HCT116 (cell line): ENCODE data around the gene SLC27A3. TPM values are rescaled to one million over a fixed set of nuclear protein-coding genes. Genes with fewer than 3 reads are reported as not detected.

ENCODE experiments used
- ATAC-seq: fragments of 200-7000 bp; cut with Tn5 transposase; 2 replicates; pipeline ENCODE4 v1.9.1; 2020; ENCODE audit warnings: mild to moderate bottlenecking, moderate library complexity
- BruUV-seq: library from RNA; stranded (reverse); fragments of 400-500 nt; replicated peaks from 2 replicates; lab custom pipeline; 2021; lab: Mats Ljungman, UMichigan
- CTCF ChIA-PET: fragments of 300-600 bp; sonication (Branson Sonifier 250); formaldehyde crosslinking; loops from one replicate; lab custom pipeline; 2021; ENCODE audit warnings: antibody characterized with exemption; lab: Charles Lee
- POLR2A ChIA-PET: fragments of 300-600, 350-600 bp; sonication (Branson Sonifier 250); formaldehyde crosslinking; loops from one replicate; lab custom pipeline; 2021; ENCODE audit warnings: antibody characterized with exemption; lab: Charles Lee
- RAD21 ChIA-PET, 2 experiments: fragments of 300-600 bp; sonication (Branson Sonifier 250); formaldehyde crosslinking; loops; one replicate each; lab custom pipeline; 2023; ENCODE audit warnings: low total read pairs in 2 of 2; ENCODE audit not compliant: uncharacterized antibody in 2 of 2, unreplicated experiment in 2 of 2, low non-redundant PET in 1 of 2; lab: Charles Lee
- DNase-seq: peaks from one replicate; pipeline ENCODE4 v3.0.0-alpha.2; 2010; ENCODE audit warnings: low read depth, low spot score
- H2AFZ ChIP-seq: fragments of 200-600 bp; shearing (Covaris generic), sonication (generic); 2 replicates; pipeline ENCODE4 v1.6.1; 2017; ENCODE audit warnings: low read depth, mixed run types, mixed read lengths, antibody characterized with exemption, low read length; ENCODE audit not compliant: poor library complexity, severe bottlenecking
- H3K27ac ChIP-seq: 2 replicates; pipeline ENCODE4 v1.5.1; 2012; ENCODE audit warnings: low read depth, low read length
- H3K27me3 ChIP-seq: fragments of 200-600 bp; sonication (generic); 2 replicates; pipeline ENCODE4 v1.6.1; 2016; ENCODE audit warnings: mixed run types, low read length, mixed read lengths; ENCODE audit not compliant: insufficient read depth
- H3K36me3 ChIP-seq, 2 experiments: fragments of 200-500 bp in 1 of 2; fragments of 200-600 bp in 1 of 2; sonication (Bioruptor generic) in 1 of 2; sonication (generic) in 1 of 2; 2 replicates each; pipeline versions ENCODE4 v1.5.1 to v1.6.1; 2014 to 2016; ENCODE audit warnings: low read length in 2 of 2, inconsistent platforms in 1 of 2, mixed read lengths in 1 of 2, mixed run types in 1 of 2; ENCODE audit not compliant: insufficient read depth in 2 of 2, control insufficient read depth in 1 of 2
- H3K4me1 ChIP-seq, 2 experiments: fragments of 200-600 bp in 1 of 2; sonication (generic) in 1 of 2; 2 replicates each; pipeline versions ENCODE4 v1.5.1 to v1.6.1; 2012 to 2017; ENCODE audit warnings: low read length in 2 of 2, inconsistent platforms in 1 of 2, mild to moderate bottlenecking in 1 of 2, mixed read lengths in 1 of 2, mixed run types in 1 of 2, moderate library complexity in 1 of 2; ENCODE audit not compliant: insufficient read depth in 2 of 2, control insufficient read depth in 1 of 2
- H3K4me2 ChIP-seq: fragments of 200-600 bp; sonication (generic); 2 replicates; pipeline ENCODE4 v1.6.1; 2017; ENCODE audit warnings: mixed run types, low read length, mixed read lengths
- H3K4me3 ChIP-seq, 2 experiments: fragments of 200-600 bp in 1 of 2; sonication (generic) in 1 of 2; replicated peaks in 1 of 2; 2 replicates each; pipeline ENCODE4 v1.5.1; 2011 to 2016; ENCODE audit warnings: low read length in 2 of 2, control low read depth in 1 of 2, low read depth in 1 of 2, mild to moderate bottlenecking in 1 of 2, mixed read lengths in 1 of 2, mixed run types in 1 of 2
- H3K79me2 ChIP-seq: fragments of 200-600 bp; sonication (generic); 2 replicates; pipeline ENCODE4 v1.6.1; 2017; ENCODE audit warnings: mild to moderate bottlenecking, mixed run types, low read length, moderate library complexity, mixed read lengths; ENCODE audit not compliant: insufficient read depth
- H3K9ac ChIP-seq: fragments of 200-600 bp; sonication (generic); 2 replicates; pipeline ENCODE4 v1.6.1; 2016; ENCODE audit warnings: low read length, mixed read lengths
- H3K9me2 ChIP-seq: fragments of 200-600 bp; sonication (generic), shearing (Covaris generic); 2 replicates; pipeline ENCODE4 v1.6.1; 2017; ENCODE audit warnings: mixed run types, mild to moderate bottlenecking, moderate library complexity; ENCODE audit not compliant: insufficient read depth
- H3K9me3 ChIP-seq, 2 experiments: fragments of 200-500 bp in 1 of 2; fragments of 200-600 bp in 1 of 2; sonication (Bioruptor generic) in 1 of 2; sonication (generic) in 1 of 2; 2 replicates each; pipeline ENCODE4 v1.6.1; 2014 to 2017; ENCODE audit warnings: low read length in 2 of 2, mixed read lengths in 2 of 2, inconsistent platforms in 1 of 2, low read depth in 1 of 2, mild to moderate bottlenecking in 1 of 2, mixed run types in 1 of 2, moderate library complexity in 1 of 2; ENCODE audit not compliant: control insufficient read depth in 1 of 2, insufficient read depth in 1 of 2
- H4K20me1 ChIP-seq: fragments of 200-600 bp; sonication (generic), shearing (Covaris generic); 2 replicates; pipeline ENCODE4 v1.6.1; 2017; ENCODE audit warnings: mixed run types, mild to moderate bottlenecking, moderate library complexity; ENCODE audit not compliant: insufficient read depth
- CBX3 ChIP-seq: IDR thresholded peaks from 2 replicates; pipeline ENCODE4 v1.6.1; 2012; ENCODE audit warnings: low read depth
- RAD21 ChIP-seq: IDR thresholded peaks from 2 replicates; pipeline ENCODE4 v1.6.1; 2012; ENCODE audit warnings: low read depth, mild to moderate bottlenecking
- intact Hi-C: fragments of 100-400 bp; cut with micrococcal nuclease; formaldehyde crosslinking; loops from 2 replicates; pipeline ENCODE4 v1.10.0; 2022
- total RNA-seq: library from RNA; stranded (reverse); gene quantifications from one replicate; pipeline ENCODE4 v1.2.1, GENCODE V29; 2021; ENCODE audit not compliant: unreplicated experiment
- TF ChIP-seq, protein P1 (sequence below): IDR thresholded peaks from 2 replicates; pipeline ENCODE4 v1.6.1; 2012
- TF ChIP-seq, protein P2 (sequence below), 3 experiments: fragments of 200-600 bp in 1 of 3; sonication (generic) in 1 of 3; IDR thresholded peaks in 2 of 3; conservative IDR thresholded peaks in 1 of 3; 2 replicates each; pipeline ENCODE4 v1.5.1; 2012 to 2017; ENCODE audit warnings: low read depth in 2 of 3, low read length in 2 of 3, antibody characterized with exemption in 1 of 3, borderline replicate concordance in 1 of 3, control low read depth in 1 of 3, mild to moderate bottlenecking in 1 of 3, mixed read lengths in 1 of 3, mixed run types in 1 of 3, moderate library complexity in 1 of 3; ENCODE audit not compliant: insufficient read depth in 1 of 3

The SLC27A3 gene
- total RNA-seq, 1 experiment from 2014 or later, result 14.3 TPM

DNA sequence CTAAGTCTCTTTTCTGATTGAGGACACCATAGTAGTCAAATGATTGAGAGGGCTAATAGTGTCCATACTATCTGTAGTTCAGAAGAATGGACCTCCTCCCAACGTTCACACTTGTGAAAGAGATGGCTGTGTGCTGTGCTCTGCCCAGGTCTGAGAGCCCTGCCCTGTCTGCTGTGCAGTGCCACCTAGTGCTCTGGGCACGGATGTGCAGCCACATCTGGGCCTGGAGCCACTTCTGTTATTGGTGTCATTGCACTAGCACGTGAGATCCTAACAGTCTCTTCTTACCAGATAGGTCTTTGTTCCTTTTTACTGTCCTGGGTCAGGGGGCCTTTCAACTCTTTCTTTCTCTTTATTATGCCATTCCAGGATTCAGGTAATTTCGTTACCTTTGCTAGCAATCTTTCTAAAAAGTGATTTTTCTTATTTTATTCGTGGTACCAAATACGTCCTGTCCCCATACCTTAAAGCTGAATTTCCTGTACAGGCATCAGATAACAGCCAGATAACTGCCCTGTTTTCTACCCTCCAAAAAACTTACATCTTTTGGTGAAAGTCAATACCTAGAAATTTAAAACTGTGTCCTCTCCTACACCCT lies 25.7 kb upstream of the SLC27A3 start:
- BruUV-seq, result no TSS peak
- Histone ChIP-seq H3K27ac (no peak overlapping the region), H3K9me2 (no peaks in the 10 kb centered on the region), H2AFZ (no peak overlapping the region), H3K27me3 (no peaks in the 10 kb centered on the region), H3K4me2 (no peak overlapping the region), H3K9me3 (no peaks in the 10 kb centered on the region), H3K4me3 (no peak overlapping the region), H3K36me3 (peaks cover 42 to 44% of the 10 kb centered on the region in 2 experiments; a peak in 3 of 4 replicates), H3K9ac (no peak overlapping the region), H3K4me1 (no peaks in the 10 kb centered on the region), H3K79me2 (no peaks in the 10 kb centered on the region), H4K20me1 (no peaks in the 10 kb centered on the region)
- POLR2A ChIA-PET, result no interaction called here
- ATAC-seq (peak; percentile 100), DNase-seq (peak; percentile 45)
- CTCF ChIA-PET, result no interaction called here
- TF ChIP-seq, protein P1, sequence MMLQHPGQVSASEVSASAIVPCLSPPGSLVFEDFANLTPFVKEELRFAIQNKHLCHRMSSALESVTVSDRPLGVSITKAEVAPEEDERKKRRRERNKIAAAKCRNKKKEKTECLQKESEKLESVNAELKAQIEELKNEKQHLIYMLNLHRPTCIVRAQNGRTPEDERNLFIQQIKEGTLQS, result no peak
- TF ChIP-seq RAD21, result peak; percentile 93
- TF ChIP-seq CBX3, result no peak
- TF ChIP-seq, protein P2, sequence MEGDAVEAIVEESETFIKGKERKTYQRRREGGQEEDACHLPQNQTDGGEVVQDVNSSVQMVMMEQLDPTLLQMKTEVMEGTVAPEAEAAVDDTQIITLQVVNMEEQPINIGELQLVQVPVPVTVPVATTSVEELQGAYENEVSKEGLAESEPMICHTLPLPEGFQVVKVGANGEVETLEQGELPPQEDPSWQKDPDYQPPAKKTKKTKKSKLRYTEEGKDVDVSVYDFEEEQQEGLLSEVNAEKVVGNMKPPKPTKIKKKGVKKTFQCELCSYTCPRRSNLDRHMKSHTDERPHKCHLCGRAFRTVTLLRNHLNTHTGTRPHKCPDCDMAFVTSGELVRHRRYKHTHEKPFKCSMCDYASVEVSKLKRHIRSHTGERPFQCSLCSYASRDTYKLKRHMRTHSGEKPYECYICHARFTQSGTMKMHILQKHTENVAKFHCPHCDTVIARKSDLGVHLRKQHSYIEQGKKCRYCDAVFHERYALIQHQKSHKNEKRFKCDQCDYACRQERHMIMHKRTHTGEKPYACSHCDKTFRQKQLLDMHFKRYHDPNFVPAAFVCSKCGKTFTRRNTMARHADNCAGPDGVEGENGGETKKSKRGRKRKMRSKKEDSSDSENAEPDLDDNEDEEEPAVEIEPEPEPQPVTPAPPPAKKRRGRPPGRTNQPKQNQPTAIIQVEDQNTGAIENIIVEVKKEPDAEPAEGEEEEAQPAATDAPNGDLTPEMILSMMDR (IDR thresholded peaks at IDR 0.05 in 2 of 3, conservative IDR thresholded peaks at IDR 0.05 in 1 of 3; ENCODE audit: borderline replicate concordance in 1 of 3, insufficient read depth in 1 of 3, low read depth in 2 of 3, low read length in 2 of 3), result peak; percentile 86 to 94 (median 94)
- RAD21 ChIA-PET, result no interaction called here
- intact Hi-C loops, result loop anchor here (1.0 to 2.0 kb wide), 4 partner anchors 72 to 397 kb away; no protein-coding TSS in a partner anchor
